ENCODE measurements around the gene TMPRSS13. TPM values are rescaled to one million over a fixed set of nuclear protein-coding genes. Genes with fewer than 3 reads are reported as not detected.
A peak's percentile ranks its signal among the peaks of the same experiment; 100 is the strongest.
"Not testable (repeated sequence)": the region's sequence is repeated elsewhere in the genome, so short reads cannot be mapped to it uniquely, and the experiment has no call there.

The TMPRSS13 gene
- total RNA-seq, 4 donors from 2014 or later, result 11.1 to 31.7 (median 21.0) TPM

DNA sequence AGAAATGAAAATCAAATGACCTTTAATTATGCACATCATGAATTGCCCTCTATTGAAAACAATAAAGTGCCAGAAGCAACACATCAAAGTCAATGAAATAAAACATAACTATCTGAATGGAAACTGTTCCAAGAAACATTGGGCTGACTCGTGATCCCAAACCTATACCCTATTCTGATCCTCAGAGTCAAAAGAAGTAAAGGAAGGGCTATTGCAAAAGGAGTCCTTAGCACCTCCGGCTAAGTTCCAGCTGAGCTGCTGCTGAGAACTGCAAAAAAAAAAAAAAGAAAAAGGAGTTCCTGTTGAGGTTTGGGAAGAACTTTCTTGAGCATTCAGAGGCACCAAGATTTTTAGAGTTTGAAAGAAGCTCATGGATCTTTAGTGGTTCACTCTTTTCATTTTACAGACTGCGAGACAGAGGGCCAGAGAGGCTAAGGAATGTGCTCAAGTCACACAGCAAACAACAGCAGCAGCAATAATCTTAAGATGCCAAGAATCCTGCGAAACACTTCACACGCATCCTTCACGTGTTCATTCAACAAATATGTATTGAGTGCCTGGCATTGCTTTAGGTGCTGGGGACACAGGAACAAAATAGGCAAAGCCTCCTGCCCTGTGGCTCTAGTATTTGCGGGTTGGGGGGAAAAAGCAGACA is 841 bp upstream of the TMPRSS13 start:
- no peak for TF ChIP-seq POLR2A (IDR thresholded peaks at IDR 0.05)
- TF ChIP-seq, protein P1, sequence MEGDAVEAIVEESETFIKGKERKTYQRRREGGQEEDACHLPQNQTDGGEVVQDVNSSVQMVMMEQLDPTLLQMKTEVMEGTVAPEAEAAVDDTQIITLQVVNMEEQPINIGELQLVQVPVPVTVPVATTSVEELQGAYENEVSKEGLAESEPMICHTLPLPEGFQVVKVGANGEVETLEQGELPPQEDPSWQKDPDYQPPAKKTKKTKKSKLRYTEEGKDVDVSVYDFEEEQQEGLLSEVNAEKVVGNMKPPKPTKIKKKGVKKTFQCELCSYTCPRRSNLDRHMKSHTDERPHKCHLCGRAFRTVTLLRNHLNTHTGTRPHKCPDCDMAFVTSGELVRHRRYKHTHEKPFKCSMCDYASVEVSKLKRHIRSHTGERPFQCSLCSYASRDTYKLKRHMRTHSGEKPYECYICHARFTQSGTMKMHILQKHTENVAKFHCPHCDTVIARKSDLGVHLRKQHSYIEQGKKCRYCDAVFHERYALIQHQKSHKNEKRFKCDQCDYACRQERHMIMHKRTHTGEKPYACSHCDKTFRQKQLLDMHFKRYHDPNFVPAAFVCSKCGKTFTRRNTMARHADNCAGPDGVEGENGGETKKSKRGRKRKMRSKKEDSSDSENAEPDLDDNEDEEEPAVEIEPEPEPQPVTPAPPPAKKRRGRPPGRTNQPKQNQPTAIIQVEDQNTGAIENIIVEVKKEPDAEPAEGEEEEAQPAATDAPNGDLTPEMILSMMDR (IDR thresholded peaks at IDR 0.05), result no peak
- no peaks in the 10 kb centered on the region for H3K36me3 ChIP-seq
- peak overlapping the region in 3 of 4 donors; percentile 58 to 84 (median 82) for H3K27ac ChIP-seq
- H3K27me3 ChIP-seq, result peaks cover 0 to 5% (median 0%) of the 10 kb centered on the region in 4 donors
- no peaks in the 10 kb centered on the region for H3K9me3 ChIP-seq
- no peak overlapping the region for H3K4me3 ChIP-seq
- H3K4me1 ChIP-seq, result peaks cover 0 to 47% (median 3%) of the 10 kb centered on the region in 3 donors
- no peak for DNase-seq
- intact Hi-C loops (cut with DNase I), result no loop called here
- 59 to 76% methylated on average over 7 of the region's 7 CpGs for whole genome bisulfite sequencing, 2 donors

DNA sequence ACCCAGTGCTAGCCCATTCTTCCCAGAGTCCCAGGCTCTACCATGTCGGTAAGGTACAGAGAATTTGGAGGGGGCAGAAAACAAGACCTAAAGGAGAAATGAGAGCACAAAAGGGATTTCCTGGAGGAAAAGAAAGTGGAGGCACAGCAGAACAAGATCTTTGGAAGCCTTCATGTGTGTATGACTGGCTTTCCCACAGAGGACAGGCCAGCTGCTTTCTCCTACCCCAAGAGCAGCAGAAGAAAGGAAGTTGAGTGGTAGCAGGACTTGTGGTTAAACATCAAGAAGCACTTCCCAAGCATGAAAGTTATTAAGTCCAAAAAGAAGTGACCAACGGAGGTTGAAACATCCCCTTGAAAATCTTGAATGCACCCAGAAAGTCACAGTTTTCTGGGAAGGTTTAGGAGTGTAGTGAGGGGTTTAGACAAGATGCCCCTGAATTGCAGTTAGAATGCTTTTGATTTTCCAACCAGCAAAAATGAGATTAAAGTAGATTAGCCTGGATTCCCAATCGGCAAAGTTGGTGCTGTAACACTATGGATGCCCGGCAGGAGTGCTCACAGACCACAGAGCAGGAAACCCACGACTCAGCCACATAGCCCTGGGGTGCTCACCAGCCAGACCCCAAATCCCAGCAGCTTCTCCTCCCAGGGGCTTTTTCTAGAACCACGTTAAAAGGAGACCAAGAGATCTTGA is 608 bp downstream of the TMPRSS13 start:
- Histone ChIP-seq H3K4me1 (peaks cover 0 to 47% (median 3%) of the 10 kb centered on the region in 3 donors), H3K9me3 (no peaks in the 10 kb centered on the region), H3K27me3 (no peaks in the 10 kb centered on the region), H3K4me3 (peak overlapping the region; percentile 27 to 54 (median 40)), H3K36me3 (no peaks in the 10 kb centered on the region), H3K27ac (peak overlapping the region in 3 of 4 donors; percentile 58 to 84 (median 82))
- 40 to 49% methylated on average over 6 of the region's 6 CpGs for WGBS, 2 donors
- DNase-seq, result no peak
- TF ChIP-seq, protein P1 (IDR thresholded peaks at IDR 0.05), result peak in 3 of 6 experiments; percentile 10 to 61 (median 33)
- no peak for TF ChIP-seq POLR2A (IDR thresholded peaks at IDR 0.05)
- intact Hi-C loops (cut with DNase I), result no loop called here

DNA sequence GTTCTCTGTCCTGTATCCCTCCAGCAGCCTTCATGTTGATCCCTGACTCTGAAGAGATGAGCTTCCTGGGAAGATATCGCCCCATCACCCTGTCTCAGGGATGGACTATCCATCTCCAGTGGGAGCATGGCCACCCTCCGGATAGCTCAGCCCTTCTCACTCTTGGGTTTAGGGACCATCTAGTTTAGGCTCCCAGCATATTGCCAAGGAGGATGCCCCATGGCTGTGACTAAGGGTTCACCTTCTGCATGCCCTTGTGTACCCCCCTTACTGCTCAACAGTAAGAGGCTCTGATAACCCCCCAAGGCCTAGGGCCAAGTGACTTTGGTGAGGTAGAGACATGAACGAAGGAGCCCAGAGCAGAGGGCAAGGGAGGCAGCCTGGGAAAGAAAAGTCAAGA is 1.3 kb downstream of the TMPRSS13 start:
- Histone ChIP-seq H3K4me1 (peaks cover 0 to 47% (median 3%) of the 10 kb centered on the region in 3 donors), H3K27me3 (no peaks in the 10 kb centered on the region), H3K36me3 (no peaks in the 10 kb centered on the region), H3K27ac (no peak overlapping the region), H3K9me3 (no peaks in the 10 kb centered on the region), H3K4me3 (peak overlapping the region in 1 of 4 donors; percentile 43)
- DNase-seq, result no peak
- TF ChIP-seq, protein P1 (IDR thresholded peaks at IDR 0.05), result no peak
- no peak for TF ChIP-seq POLR2A (IDR thresholded peaks at IDR 0.05)
- intact Hi-C loops (cut with DNase I), result no loop called here
- 100% methylated on average over 1 to 3 of the region's 3 CpGs for WGBS, 2 donors

DNA sequence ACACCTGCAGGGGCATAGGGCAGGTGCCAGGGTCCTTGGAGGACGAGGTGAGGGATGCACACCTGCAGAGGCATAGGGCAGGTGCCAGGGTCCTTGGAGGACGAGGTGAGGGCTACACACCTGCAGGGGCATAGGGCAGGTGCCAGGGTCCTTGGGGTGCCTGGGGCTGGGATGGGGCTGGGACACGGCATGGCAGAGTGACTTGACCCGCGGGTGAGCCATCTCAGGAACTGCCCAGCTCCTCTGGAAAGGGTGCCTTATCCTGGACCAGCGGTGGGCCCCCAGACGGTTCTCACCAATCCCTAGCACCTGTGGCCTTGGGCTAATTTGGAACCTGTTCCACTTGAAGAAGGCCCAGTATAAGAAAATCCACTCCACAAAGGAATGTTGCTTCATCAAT is 3.0 kb downstream of the TMPRSS13 start:
- H3K27ac ChIP-seq; H3K9me3 ChIP-seq; H3K36me3 ChIP-seq; H3K27me3 ChIP-seq; H3K4me3 ChIP-seq; intact Hi-C loops (cut with DNase I); DNase-seq: not testable (repeated sequence)
- peaks cover 0 to 32% (median 3%) of the 10 kb centered on the region in 3 donors for H3K4me1 ChIP-seq
- 57 to 83% methylated on average over 6 to 7 of the region's 7 CpGs for WGBS, 2 donors

DNA sequence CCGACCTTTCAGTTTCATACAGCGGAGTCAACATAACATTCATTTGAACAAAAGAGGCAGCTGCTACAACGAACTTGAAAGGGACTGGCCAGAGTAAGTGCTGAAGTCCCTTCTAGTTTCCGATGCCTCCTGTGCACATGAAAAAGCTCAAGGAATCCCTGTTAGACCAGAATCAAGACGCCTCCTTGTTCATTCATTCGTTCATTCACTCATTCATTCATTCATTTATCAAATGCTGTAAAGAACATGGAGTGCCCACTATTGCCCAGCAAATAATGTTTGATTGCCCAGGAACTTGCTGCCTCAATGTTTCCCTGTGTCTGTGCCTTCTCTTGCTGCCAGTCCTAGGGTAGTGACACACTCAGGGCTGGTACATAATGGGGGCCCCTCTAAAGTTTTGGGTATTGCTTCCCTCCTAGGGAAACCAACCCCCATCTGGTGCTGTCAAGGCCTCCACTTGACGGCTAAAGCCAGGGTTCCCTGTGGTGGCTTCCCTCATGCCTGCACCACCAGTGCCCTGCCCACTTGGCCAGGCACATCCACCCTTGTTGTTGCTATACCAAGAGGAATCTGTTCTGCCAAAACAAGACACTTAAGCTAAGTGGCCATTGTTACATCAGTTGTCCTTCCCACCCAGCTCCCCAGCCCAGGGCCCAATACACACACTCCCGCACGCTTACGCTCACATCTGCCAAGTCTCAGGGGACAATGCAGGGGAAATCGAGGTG is 3.8 kb downstream of the TMPRSS13 start:
- 71 to 75% methylated on average over 5 of the region's 11 CpGs for WGBS, 2 donors
- DNase-seq, result no peak
- no peaks in the 10 kb centered on the region for H3K36me3 ChIP-seq
- H3K9me3 ChIP-seq, result no peaks in the 10 kb centered on the region
- no peak for TF ChIP-seq POLR2A (IDR thresholded peaks at IDR 0.05)
- TF ChIP-seq, protein P1 (IDR thresholded peaks at IDR 0.05), result no peak
- no peaks in the 10 kb centered on the region for H3K27me3 ChIP-seq
- no peak overlapping the region for H3K4me3 ChIP-seq
- intact Hi-C loops (cut with DNase I), result no loop called here
- no peak overlapping the region for H3K27ac ChIP-seq
- H3K4me1 ChIP-seq, result peaks cover 0 to 26% (median 3%) of the 10 kb centered on the region in 3 donors

All from esophagus squamous epithelium (tissue), 5 donors.